ENCODE measurements around the gene SUSD4.

- TF ChIP-seq, protein P1, sequence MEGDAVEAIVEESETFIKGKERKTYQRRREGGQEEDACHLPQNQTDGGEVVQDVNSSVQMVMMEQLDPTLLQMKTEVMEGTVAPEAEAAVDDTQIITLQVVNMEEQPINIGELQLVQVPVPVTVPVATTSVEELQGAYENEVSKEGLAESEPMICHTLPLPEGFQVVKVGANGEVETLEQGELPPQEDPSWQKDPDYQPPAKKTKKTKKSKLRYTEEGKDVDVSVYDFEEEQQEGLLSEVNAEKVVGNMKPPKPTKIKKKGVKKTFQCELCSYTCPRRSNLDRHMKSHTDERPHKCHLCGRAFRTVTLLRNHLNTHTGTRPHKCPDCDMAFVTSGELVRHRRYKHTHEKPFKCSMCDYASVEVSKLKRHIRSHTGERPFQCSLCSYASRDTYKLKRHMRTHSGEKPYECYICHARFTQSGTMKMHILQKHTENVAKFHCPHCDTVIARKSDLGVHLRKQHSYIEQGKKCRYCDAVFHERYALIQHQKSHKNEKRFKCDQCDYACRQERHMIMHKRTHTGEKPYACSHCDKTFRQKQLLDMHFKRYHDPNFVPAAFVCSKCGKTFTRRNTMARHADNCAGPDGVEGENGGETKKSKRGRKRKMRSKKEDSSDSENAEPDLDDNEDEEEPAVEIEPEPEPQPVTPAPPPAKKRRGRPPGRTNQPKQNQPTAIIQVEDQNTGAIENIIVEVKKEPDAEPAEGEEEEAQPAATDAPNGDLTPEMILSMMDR (IDR thresholded peaks at IDR 0.05 in 2 of 3, conservative IDR thresholded peaks at IDR 0.05 in 1 of 3; ENCODE audit: control insufficient read depth in 2 of 3, extremely low read depth in 1 of 3, insufficient read depth in 1 of 3, low read depth in 3 of 3, low read length in 3 of 3), result no peak
- TF ChIP-seq ZBTB11 (CRISPR knock-in tag; IDR thresholded peaks at IDR 0.05) (no peak), RFX5 (IDR thresholded peaks at IDR 0.05; ENCODE audit: low read depth, low read length) (no peak), POLR2AphosphoS5 (IDR thresholded peaks at IDR 0.05; ENCODE audit: low read length) (no peak), PKNOX1 (IDR thresholded peaks at IDR 0.05) (no peak), SMC3 (IDR thresholded peaks at IDR 0.05; ENCODE audit: borderline replicate concordance, low read length) (no peak), POLR2A (IDR thresholded peaks at IDR 0.05; ENCODE audit: low read depth, low read length) (no peak), PAX8 (IDR thresholded peaks at IDR 0.05) (no peak), HDAC2 (IDR thresholded peaks at IDR 0.05) (no peak), JUND (IDR thresholded peaks at IDR 0.05; ENCODE audit: low read depth, low read length) (no peak), EZH2 (IDR thresholded peaks at IDR 0.05; ENCODE audit: borderline replicate concordance, control insufficient read depth, low read depth, low read length) (no peak)
- TF ChIP-seq, protein P2, sequence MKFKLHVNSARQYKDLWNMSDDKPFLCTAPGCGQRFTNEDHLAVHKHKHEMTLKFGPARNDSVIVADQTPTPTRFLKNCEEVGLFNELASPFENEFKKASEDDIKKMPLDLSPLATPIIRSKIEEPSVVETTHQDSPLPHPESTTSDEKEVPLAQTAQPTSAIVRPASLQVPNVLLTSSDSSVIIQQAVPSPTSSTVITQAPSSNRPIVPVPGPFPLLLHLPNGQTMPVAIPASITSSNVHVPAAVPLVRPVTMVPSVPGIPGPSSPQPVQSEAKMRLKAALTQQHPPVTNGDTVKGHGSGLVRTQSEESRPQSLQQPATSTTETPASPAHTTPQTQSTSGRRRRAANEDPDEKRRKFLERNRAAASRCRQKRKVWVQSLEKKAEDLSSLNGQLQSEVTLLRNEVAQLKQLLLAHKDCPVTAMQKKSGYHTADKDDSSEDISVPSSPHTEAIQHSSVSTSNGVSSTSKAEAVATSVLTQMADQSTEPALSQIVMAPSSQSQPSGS (IDR thresholded peaks at IDR 0.05; ENCODE audit: low read length), result no peak
- TF ChIP-seq, protein P3, sequence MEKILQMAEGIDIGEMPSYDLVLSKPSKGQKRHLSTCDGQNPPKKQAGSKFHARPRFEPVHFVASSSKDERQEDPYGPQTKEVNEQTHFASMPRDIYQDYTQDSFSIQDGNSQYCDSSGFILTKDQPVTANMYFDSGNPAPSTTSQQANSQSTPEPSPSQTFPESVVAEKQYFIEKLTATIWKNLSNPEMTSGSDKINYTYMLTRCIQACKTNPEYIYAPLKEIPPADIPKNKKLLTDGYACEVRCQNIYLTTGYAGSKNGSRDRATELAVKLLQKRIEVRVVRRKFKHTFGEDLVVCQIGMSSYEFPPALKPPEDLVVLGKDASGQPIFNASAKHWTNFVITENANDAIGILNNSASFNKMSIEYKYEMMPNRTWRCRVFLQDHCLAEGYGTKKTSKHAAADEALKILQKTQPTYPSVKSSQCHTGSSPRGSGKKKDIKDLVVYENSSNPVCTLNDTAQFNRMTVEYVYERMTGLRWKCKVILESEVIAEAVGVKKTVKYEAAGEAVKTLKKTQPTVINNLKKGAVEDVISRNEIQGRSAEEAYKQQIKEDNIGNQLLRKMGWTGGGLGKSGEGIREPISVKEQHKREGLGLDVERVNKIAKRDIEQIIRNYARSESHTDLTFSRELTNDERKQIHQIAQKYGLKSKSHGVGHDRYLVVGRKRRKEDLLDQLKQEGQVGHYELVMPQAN (conservative IDR thresholded peaks at IDR 0.05), result no peak
- TF ChIP-seq, protein P4, sequence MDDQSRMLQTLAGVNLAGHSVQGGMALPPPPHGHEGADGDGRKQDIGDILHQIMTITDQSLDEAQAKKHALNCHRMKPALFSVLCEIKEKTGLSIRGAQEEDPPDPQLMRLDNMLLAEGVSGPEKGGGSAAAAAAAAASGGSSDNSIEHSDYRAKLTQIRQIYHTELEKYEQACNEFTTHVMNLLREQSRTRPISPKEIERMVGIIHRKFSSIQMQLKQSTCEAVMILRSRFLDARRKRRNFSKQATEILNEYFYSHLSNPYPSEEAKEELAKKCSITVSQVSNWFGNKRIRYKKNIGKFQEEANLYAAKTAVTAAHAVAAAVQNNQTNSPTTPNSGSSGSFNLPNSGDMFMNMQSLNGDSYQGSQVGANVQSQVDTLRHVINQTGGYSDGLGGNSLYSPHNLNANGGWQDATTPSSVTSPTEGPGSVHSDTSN (IDR thresholded peaks at IDR 0.05; ENCODE audit: insufficient replicate concordance, low read depth, low read length), result no peak
Observed at GRCh38 chr1:223261914-223262313, 102.1 kb downstream of the SUSD4 start.

Measured in GM12878 (cell line).